Measurements from ENCODE around the gene NUPR1.

The NUPR1 gene

DNA sequence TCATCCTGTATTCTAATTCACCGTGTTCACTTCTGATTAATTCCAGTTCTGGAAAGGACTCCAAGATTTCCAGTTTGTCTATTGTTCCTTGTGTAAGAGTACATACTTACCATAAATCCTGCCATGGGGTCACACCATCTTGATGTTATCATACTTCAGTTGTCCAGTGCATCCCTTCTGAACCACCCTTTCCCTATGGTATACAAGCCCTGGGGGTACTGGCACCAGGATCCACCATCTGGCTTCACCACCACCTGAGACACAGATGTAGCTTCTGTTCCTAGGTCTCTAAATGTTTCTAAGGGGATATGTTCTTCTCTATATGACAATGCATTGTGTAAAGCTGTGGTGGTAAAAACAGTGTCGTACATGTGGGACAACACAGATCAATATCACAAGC is 36.2 kb upstream of the NUPR1 start:
- no peak overlapping the region for H3K27ac ChIP-seq (ENCODE audit: extremely low read depth, low read depth, low read length)
- POLR2A ChIA-PET = no interaction called here
- no peaks in the 10 kb centered on the region for H3K9me3 ChIP-seq (ENCODE audit: control insufficient read depth, insufficient read depth, low read depth, low read length)
- no peak overlapping the region for H3K4me3 ChIP-seq (ENCODE audit: low read depth, low read length)
- H3K4me1 ChIP-seq (ENCODE audit: control insufficient read depth, insufficient read depth, low read length) = no peaks in the 10 kb centered on the region
- CTCF ChIA-PET = interaction anchor here (0.6 kb wide), 1 partner anchor 58 kb away, joined by 3 read pairs; no protein-coding TSS in a partner anchor
- TF ChIP-seq ZSCAN18 (tag by site-specific recombination; IDR thresholded peaks at IDR 0.05) (no peak), YY1 (tag by site-specific recombination; IDR thresholded peaks at IDR 0.05) (no peak), ZNF23 (tag by site-specific recombination; IDR thresholded peaks at IDR 0.05; ENCODE audit: borderline replicate concordance) (no peak), TSHZ1 (tag by site-specific recombination; IDR thresholded peaks at IDR 0.05; ENCODE audit: borderline replicate concordance) (no peak), KLF1 (tag by site-specific recombination; IDR thresholded peaks at IDR 0.05) (no peak), ZNF26 (tag by site-specific recombination; IDR thresholded peaks at IDR 0.05) (no peak), ZNF600 (tag by site-specific recombination; IDR thresholded peaks at IDR 0.05) (no peak), ZBTB20 (tag by site-specific recombination; IDR thresholded peaks at IDR 0.05) (no peak)
- TF ChIP-seq, protein P1, sequence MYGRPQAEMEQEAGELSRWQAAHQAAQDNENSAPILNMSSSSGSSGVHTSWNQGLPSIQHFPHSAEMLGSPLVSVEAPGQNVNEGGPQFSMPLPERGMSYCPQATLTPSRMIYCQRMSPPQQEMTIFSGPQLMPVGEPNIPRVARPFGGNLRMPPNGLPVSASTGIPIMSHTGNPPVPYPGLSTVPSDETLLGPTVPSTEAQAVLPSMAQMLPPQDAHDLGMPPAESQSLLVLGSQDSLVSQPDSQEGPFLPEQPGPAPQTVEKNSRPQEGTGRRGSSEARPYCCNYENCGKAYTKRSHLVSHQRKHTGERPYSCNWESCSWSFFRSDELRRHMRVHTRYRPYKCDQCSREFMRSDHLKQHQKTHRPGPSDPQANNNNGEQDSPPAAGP (tag by site-specific recombination; IDR thresholded peaks at IDR 0.05) = no peak
- TF ChIP-seq, protein P2, sequence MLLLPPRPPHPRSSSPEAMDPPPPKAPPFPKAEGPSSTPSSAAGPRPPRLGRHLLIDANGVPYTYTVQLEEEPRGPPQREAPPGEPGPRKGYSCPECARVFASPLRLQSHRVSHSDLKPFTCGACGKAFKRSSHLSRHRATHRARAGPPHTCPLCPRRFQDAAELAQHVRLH (tag by site-specific recombination; IDR thresholded peaks at IDR 0.05) = no peak
- H3K36me3 ChIP-seq (ENCODE audit: control insufficient read depth in 2 of 2, insufficient read depth in 1 of 2, low read length in 2 of 2) = no peaks in the 10 kb centered on the region; a peak in 1 of 3 replicates

- CTCF ChIA-PET = no interaction called here
- Histone ChIP-seq H3K27ac (ENCODE audit: extremely low read depth, low read depth, low read length) (no peak overlapping the region), H3K4me1 (ENCODE audit: control insufficient read depth, insufficient read depth, low read length) (no peaks in the 10 kb centered on the region), H3K36me3 (ENCODE audit: control insufficient read depth in 2 of 2, insufficient read depth in 1 of 2, low read length in 2 of 2) (no peaks in the 10 kb centered on the region; a peak in 1 of 3 replicates), H3K4me3 (ENCODE audit: low read depth, low read length) (no peak overlapping the region), H3K9me3 (ENCODE audit: control insufficient read depth, insufficient read depth, low read depth, low read length) (no peaks in the 10 kb centered on the region)
- TF ChIP-seq WT1 (tag by site-specific recombination; IDR thresholded peaks at IDR 0.05) (no peak), SP3 (tag by site-specific recombination; IDR thresholded peaks at IDR 0.05) (no peak), ZNF76 (tag by site-specific recombination; IDR thresholded peaks at IDR 0.05; ENCODE audit: borderline replicate concordance, low read depth) (no peak), SETDB1 (IDR thresholded peaks at IDR 0.05; ENCODE audit: insufficient read length, low read length) (no peak), ZNF518A (tag by site-specific recombination; conservative IDR thresholded peaks at IDR 0.05; ENCODE audit: low read depth) (no peak), ZNF146 (tag by site-specific recombination; IDR thresholded peaks at IDR 0.05) (no peak), ZNF211 (tag by site-specific recombination; IDR thresholded peaks at IDR 0.05; ENCODE audit: low read depth) (no peak), ZNF157 (tag by site-specific recombination; IDR thresholded peaks at IDR 0.05) (no peak), ZNF791 (tag by site-specific recombination; IDR thresholded peaks at IDR 0.05) (no peak)
- POLR2A ChIA-PET = no interaction called here
These were observed 35.3 kb upstream of the NUPR1 start for GRCh38 chr16:28573738-28574718.

Measured in HEK293 (cell line).